Right ventricle myocardium inferior (tissue), 1 donor: Measurements from ENCODE around the gene LRRFIP1. TPM values are rescaled to one million over a fixed set of nuclear protein-coding genes. Genes with fewer than 3 reads are reported as not detected.
A peak's percentile ranks its signal among the peaks of the same experiment; 100 is the strongest.

Source experiments
- ATAC-seq: fragments of 200-7000 bp; cut with Tn5 transposase; one replicate; pipeline ENCODE4 v1.9.1; 2020; ENCODE audit warnings: mild to moderate bottlenecking, moderate library complexity
- DNase-seq: peaks from one replicate; pipeline ENCODE4 v3.0.0; 2021; ENCODE audit errors: missing footprints
- intact Hi-C: fragments of 100-400 bp; cut with DNase I; formaldehyde crosslinking; loops from one replicate; pipeline ENCODE4 v1.11.0; 2022
- total RNA-seq: library from RNA; stranded (reverse); fragmentation: NEBNext Ultra II Directional; extraction: Animal tissue kit (Norgen Biotek cat#: 25700); gene quantifications from one replicate; pipeline ENCODE4 v1.2.1, GENCODE V29; 2021
- donor health status: DM: no; HTN: yes; CAD: no; lungs with severe emphysema.

The LRRFIP1 gene
- total RNA-seq, 1 donor from 2014 or later = 104 TPM

DNA sequence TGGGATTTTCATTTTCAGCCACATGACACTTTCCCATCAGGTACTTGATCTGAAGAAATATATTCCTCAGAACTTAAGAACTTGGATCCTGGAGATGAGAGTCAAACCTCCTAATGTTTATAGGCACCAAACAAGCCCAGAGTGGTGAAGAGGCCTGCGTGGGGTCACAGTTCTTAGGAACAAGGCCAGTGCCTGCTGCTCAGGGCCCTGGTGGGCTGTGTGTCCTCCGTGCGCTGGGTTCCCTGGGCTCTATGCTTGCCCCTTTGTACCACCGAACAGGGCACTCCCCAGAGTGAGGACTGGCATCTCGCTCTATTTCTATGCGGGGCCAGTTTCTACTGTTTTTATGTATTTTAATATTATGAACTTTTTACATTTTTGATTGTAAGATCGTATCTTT is 95.2 kb downstream of the LRRFIP1 start:
- no peak for ATAC-seq
- intact Hi-C loops = no loop called here
- no peak for DNase-seq

- DNase-seq = no peak
- no peak for ATAC-seq
- intact Hi-C loops = no loop called here
Observed at GRCh38 chr2:237723023-237723422, 95.6 kb downstream of the LRRFIP1 start.

DNA sequence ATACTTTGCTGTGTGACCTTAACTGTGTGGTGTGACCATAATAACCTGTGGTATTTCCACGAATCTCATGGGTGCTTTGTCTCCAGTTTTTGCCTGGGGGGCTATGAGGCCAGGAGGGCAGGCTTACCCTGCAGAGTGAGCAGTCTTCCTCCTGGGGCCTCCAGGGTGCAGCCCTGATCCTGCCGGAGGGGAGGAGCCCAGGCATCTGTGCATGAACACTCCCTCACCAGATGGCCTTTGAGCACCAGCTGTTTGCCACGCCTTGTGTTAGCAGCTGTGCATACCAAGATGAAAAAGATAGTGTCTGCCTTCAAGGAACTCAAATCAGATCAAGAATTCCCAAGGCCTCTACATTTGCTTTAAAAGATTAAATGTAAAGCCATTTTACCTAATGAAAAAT is 96.2 kb downstream of the LRRFIP1 start:
- intact Hi-C loops = no loop called here

GRCh38 chr2:237724811-237725478 is 97.6 kb downstream of the LRRFIP1 start:
- DNase-seq = no peak
- intact Hi-C loops = no loop called here
- no peak for ATAC-seq

More for the DNA sequence above, 96.2 kb downstream of the LRRFIP1 start:
- peak; percentile 63 for ATAC-seq
- no peak for DNase-seq

DNA sequence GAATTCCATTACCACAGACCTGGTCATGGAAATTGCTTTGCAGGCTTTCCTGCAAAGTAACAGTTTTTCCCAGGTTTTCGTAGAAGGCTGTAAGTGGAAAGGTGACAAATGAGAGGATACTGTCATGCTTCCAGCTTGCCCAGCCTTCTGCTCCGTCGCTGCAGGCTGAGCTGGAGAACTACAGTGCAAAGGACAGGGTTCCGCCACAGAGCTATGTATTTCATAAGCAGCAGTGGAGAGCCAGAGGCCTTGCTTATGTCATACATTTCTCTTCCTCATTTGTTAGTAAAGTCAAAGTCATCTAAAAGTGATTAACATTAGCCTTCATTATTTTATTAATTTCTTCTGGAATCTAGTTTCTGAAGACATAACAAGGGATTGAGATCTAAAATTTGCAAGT is 98.3 kb downstream of the LRRFIP1 start:
- intact Hi-C loops = no loop called here
- DNase-seq = no peak
- peak; percentile 64 for ATAC-seq

GRCh38 chr2:237726401-237726830 is 99.0 kb downstream of the LRRFIP1 start:
- DNase-seq = no peak
- intact Hi-C loops = no loop called here
- ATAC-seq = peak; percentile 56

DNA sequence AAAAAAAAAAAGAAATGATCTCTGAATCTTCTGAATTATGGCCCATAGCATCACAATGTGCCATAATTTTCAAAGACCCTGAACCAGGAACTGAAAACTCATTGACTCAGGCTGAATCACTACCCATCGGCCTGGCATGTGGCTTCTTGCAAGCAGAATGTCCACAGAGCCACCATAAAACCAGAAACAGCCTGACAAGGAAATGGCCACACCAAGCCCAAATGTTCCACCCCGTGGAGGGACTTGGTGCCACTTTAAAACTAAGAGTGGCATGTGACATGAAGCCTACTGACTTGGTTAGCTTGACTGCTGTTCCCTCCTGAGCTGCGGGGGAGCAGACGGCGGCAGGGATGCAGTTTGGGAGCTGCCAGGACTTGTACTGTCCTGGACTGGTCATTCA is 100.0 kb downstream of the LRRFIP1 start:
- intact Hi-C loops = no loop called here
- no peak for ATAC-seq
- no peak for DNase-seq

- no peak for ATAC-seq
- intact Hi-C loops = loop anchor here (5.0 kb wide), 1 partner anchor 38 kb away; no protein-coding TSS in a partner anchor
- no peak for DNase-seq
Observed at GRCh38 chr2:237729681-237730475, 102.5 kb downstream of the LRRFIP1 start.

DNA sequence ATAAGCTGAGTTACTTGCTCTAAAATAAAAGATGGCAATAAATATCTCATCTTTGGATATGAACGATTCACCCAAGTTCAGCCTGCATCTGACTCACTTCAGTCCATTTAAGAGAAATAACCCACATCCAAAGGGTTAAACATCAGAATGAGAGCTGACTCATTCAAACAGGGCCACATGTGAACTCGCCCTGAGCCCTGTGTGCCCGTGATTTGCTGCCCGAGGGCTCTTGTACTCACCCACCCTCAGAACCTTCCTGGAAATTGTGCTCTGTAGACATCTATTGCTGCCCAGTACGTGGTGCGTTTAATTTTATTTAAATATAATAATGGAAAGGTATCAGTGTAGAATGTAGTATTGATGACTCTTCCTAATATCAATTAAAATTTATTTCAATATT is 104.3 kb downstream of the LRRFIP1 start:
- intact Hi-C loops = loop anchor here (5.0 kb wide), 1 partner anchor 39 kb away; no protein-coding TSS in a partner anchor
- no peak for ATAC-seq
- DNase-seq = no peak

DNA sequence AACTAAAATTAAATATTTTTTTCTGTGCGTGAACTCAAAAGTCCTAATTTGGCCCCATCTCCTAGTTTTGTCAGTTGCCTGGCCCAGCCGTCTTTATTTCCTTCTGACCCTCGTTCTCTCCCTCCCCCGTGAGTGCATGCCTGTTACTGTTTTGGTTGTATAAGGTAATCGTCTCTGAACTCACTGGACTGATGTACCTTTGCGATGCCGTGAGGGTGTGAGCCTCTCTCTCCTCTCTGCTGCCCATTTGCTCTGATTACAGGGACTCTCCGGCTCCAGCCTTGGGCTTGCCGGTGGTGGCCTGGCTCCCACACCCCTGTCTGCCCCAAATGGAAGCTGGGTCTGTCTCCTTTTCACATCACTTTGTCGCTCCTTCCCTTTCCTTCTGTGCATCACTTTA is 104.7 kb downstream of the LRRFIP1 start:
- DNase-seq (no peak), ATAC-seq (no peak)
- intact Hi-C loops = loop anchor here (5.0 kb wide), 1 partner anchor 40 kb away; no protein-coding TSS in a partner anchor

GRCh38 chr2:237732790-237733381 is 105.5 kb downstream of the LRRFIP1 start:
- intact Hi-C loops = loop anchor here (5.0 kb wide), 1 partner anchor 41 kb away; no protein-coding TSS in a partner anchor
- ATAC-seq = peak; percentile 86
- peak; percentile 80 for DNase-seq

- DNase-seq (no peak), ATAC-seq (peak; percentile 28)
- intact Hi-C loops = loop anchor here (5.0 kb wide), 1 partner anchor 41 kb away; no protein-coding TSS in a partner anchor
Observed at GRCh38 chr2:237733677-237734300, 106.4 kb downstream of the LRRFIP1 start.

DNA sequence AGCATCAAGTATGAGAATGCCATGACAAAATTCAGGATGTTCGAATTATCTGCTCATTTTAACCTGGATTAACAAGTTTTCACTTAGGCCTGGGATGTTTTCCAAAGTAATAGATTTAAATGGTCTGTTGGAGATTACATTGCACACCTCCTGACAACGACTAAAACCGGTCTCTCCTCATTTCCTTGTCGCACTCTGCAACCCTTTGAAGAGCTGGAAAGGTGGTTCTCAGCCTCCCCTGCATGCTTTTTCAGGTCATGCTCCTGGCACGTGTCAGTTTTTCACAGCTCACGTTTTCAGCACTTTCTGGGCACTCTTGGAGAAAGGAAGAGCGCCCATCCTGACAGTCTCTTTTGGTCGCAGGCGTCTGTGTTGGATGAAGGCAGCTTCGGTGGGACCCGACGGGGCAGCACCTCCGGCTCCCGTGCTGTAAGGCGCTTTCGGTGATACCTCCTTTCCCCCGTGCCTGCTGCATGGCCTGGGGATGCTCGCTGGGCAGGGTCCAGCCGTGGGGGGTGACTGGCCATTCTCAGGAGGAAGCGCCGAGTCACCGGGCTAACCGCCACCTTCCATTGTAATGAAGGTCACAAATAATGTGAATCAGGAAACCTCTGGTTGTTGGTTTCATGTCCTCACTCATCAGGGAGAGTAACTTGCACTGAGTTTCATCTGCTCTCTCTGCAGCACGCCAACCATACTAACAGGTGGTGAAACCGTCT is 107.7 kb downstream of the LRRFIP1 start:
- no peak for DNase-seq
- intact Hi-C loops = loop anchor here (5.0 kb wide), 1 partner anchor 43 kb away; no protein-coding TSS in a partner anchor
- ATAC-seq = no peak

DNA sequence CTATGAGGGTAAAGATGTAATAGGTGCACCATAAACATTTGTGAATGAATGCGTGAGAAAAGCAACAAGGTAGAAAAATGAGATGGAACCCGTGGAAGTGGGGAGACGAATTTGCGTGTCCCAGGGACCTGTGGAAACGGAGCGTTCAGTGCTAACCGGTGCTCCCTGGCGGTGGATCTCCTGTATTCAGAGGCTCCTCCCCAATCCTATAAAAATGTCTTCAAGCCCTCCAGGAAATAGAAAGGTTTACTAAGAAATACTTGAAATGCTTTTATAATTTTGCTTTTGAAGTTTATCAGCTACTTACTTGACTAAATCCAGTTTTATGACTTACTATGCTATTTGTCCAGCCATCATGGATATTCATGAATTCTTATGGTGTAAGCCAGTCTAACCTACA is 108.4 kb downstream of the LRRFIP1 start:
- ATAC-seq (no peak), DNase-seq (no peak)
- intact Hi-C loops = no loop called here

DNA sequence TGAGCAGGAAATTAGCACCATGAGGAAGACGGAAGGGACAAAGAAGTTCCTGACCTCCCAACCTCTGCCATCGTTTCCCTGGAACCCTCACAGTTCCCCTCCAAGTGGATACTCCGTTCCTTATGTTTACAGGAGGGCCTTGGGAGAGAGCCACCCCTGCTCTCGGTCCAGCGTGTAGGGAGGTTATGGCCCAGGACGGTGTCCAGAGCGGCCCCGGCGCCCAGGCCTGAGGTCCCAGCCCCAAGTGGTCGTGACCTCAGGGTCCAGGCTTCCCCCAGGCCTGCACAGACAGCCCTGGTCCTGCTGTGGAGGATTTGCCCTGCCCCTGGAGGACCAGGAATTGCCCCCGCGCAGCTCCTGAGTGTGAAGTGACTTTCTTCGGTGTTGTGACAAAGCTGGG is 109.4 kb downstream of the LRRFIP1 start:
- peak; percentile 25 for DNase-seq
- intact Hi-C loops = no loop called here
- no peak for ATAC-seq

DNA sequence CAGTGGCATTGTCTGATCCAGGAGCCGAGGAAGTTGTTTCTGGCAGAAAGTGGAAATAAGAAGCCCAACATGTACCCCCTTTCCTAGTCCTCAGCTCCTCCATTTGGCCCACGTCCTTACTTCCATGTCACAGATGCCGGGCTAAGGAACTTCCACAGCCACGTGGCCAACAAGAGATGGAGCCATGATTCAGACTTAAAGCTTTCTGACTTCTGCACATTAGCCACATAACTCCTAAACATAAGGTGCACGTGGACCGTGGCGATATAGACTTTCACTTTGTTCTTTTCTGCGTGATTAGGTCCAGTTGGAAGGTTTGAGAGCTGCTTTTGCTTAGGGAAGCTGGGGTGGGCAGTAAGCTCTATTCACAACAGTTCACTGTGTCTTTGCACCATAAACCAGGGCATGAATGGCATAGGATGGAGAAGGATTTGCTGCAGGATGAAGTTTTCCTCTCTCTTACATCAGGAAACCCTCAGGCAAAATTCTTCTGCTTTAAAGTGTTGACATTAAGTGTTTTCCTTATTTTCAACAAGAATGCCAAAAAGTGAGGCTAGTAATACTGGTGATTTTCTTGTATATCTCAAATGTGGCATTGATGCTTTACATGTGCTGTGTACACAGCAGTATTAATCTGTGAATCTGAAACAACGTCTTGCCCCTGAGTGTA is 109.9 kb downstream of the LRRFIP1 start:
- DNase-seq = no peak
- no peak for ATAC-seq
- intact Hi-C loops = no loop called here

GRCh38 chr2:237738255-237738654 is 110.9 kb downstream of the LRRFIP1 start:
- DNase-seq (no peak), ATAC-seq (no peak)
- intact Hi-C loops = no loop called here

- intact Hi-C loops = no loop called here
- ATAC-seq = peak; percentile 95
- peak; percentile 77 for DNase-seq
Observed at GRCh38 chr2:237739101-237739500, 111.7 kb downstream of the LRRFIP1 start.
